Loucy (cell line): ENCODE data around the gene FRAS1.
"Not testable (repeated sequence)": the region's sequence is repeated elsewhere in the genome, so short reads cannot be mapped to it uniquely, and the experiment has no call there.

Experiments
- H2AFZ ChIP-seq: fragments of 200-600 bp; sonication (generic); 2 replicates; pipeline ENCODE4 v1.6.0; 2016; ENCODE audit warnings: antibody characterized with exemption, mild to moderate bottlenecking, low read length, moderate library complexity
- H3F3A ChIP-seq: fragments of 200-600 bp; 2 replicates; pipeline ENCODE4 v1.6.0; 2016; ENCODE audit warnings: antibody characterized with exemption, low read depth, mild to moderate bottlenecking
- H3K27me3 ChIP-seq: fragments of 200-600 bp; sonication (generic); 2 replicates; pipeline ENCODE4 v1.6.1; 2014; ENCODE audit warnings: low read length, mild to moderate bottlenecking; ENCODE audit not compliant: insufficient read depth, poor library complexity, severe bottlenecking
- H3K36me3 ChIP-seq: fragments of 200-600 bp; sonication (generic); 2 replicates; pipeline ENCODE4 v1.6.1; 2016; ENCODE audit warnings: low read length; ENCODE audit not compliant: insufficient read depth
- H3K4me1 ChIP-seq: fragments of 200-600 bp; sonication (generic); 2 replicates; pipeline ENCODE4 v1.5.1; 2014; ENCODE audit warnings: low read length, mild to moderate bottlenecking; ENCODE audit not compliant: insufficient read depth, poor library complexity, severe bottlenecking
- H3K4me2 ChIP-seq: fragments of 200-600 bp; sonication (generic); 2 replicates; pipeline ENCODE4 v1.6.0; 2014; ENCODE audit warnings: antibody characterized with exemption, low read length, low read depth, mild to moderate bottlenecking; ENCODE audit not compliant: poor library complexity, severe bottlenecking
- H3K4me3 ChIP-seq: fragments of 200-600 bp; sonication (generic); 2 replicates; pipeline ENCODE4 v1.5.1; 2014; ENCODE audit warnings: low read length, mild to moderate bottlenecking, mixed read lengths; ENCODE audit not compliant: poor library complexity, severe bottlenecking
- H3K79me2 ChIP-seq: fragments of 200-600 bp; sonication (generic); 2 replicates; pipeline ENCODE4 v1.6.1; 2014; ENCODE audit warnings: low read length; ENCODE audit not compliant: insufficient read depth
- H3K9ac ChIP-seq: fragments of 200-600 bp; sonication (generic); 2 replicates; pipeline ENCODE4 v1.6.0; 2014; ENCODE audit warnings: mild to moderate bottlenecking, low read depth, low read length, moderate library complexity; ENCODE audit not compliant: poor library complexity, severe bottlenecking
- H3K9me2 ChIP-seq: fragments of 200-600 bp; sonication (generic); replicated peaks from 2 replicates; pipeline ENCODE4 v1.6.1; 2016; ENCODE audit warnings: low read depth, low read length, mixed read lengths
- H3K9me3 ChIP-seq: fragments of 200-600 bp; sonication (generic); 2 replicates; pipeline ENCODE4 v1.6.1; 2014; ENCODE audit warnings: mild to moderate bottlenecking, antibody characterized with exemption, low read length, low read depth; ENCODE audit not compliant: insufficient read depth
- H4K20me1 ChIP-seq: fragments of 200-600 bp; sonication (generic); 2 replicates; pipeline ENCODE4 v1.6.0; 2014; ENCODE audit warnings: antibody characterized with exemption, low read length, mild to moderate bottlenecking; ENCODE audit not compliant: insufficient read depth, poor library complexity, severe bottlenecking
- CTCF ChIP-seq: fragments of 200-600 bp; sonication (generic); conservative IDR thresholded peaks from 2 replicates; pipeline ENCODE4 v1.5.1; 2014; ENCODE audit warnings: mild to moderate bottlenecking, antibody characterized with exemption, low read length
- EZH2phosphoT487 ChIP-seq: fragments of 200-600 bp; IDR thresholded peaks from 2 replicates; pipeline ENCODE4 v1.6.1; 2018; ENCODE audit warnings: antibody characterized with exemption, mild to moderate bottlenecking, moderate library complexity, borderline replicate concordance

Gene FRAS1, protein sequence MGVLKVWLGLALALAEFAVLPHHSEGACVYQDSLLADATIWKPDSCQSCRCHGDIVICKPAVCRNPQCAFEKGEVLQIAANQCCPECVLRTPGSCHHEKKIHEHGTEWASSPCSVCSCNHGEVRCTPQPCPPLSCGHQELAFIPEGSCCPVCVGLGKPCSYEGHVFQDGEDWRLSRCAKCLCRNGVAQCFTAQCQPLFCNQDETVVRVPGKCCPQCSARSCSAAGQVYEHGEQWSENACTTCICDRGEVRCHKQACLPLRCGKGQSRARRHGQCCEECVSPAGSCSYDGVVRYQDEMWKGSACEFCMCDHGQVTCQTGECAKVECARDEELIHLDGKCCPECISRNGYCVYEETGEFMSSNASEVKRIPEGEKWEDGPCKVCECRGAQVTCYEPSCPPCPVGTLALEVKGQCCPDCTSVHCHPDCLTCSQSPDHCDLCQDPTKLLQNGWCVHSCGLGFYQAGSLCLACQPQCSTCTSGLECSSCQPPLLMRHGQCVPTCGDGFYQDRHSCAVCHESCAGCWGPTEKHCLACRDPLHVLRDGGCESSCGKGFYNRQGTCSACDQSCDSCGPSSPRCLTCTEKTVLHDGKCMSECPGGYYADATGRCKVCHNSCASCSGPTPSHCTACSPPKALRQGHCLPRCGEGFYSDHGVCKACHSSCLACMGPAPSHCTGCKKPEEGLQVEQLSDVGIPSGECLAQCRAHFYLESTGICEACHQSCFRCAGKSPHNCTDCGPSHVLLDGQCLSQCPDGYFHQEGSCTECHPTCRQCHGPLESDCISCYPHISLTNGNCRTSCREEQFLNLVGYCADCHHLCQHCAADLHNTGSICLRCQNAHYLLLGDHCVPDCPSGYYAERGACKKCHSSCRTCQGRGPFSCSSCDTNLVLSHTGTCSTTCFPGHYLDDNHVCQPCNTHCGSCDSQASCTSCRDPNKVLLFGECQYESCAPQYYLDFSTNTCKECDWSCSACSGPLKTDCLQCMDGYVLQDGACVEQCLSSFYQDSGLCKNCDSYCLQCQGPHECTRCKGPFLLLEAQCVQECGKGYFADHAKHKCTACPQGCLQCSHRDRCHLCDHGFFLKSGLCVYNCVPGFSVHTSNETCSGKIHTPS (N-terminal part only)

GRCh38 chr4:78057135-78057599 lies at the start of gene FRAS1:
Gene FRAS1, plus strand, starts transcription at chr4:78057323. Its CDS starts 687 bp downstream, at chr4:78058010.
- peaks cover 6% of the 10 kb centered on the region for H3K4me1 ChIP-seq
- peak within 1 kb of the TSS; percentile 62 for H3K9ac ChIP-seq
- peak within 1 kb of the TSS; percentile 95 for H2AFZ ChIP-seq
- no peaks in the 10 kb centered on the region; the same call in 1 of the 2 replicates for H3F3A ChIP-seq
- no peaks in the 10 kb centered on the region for H3K79me2 ChIP-seq
- H3K9me2 ChIP-seq = no peaks in the 10 kb centered on the region
- H3K27me3 ChIP-seq = no peaks in the 10 kb centered on the region
- TF ChIP-seq CTCF (peak; percentile 46), EZH2phosphoT487 (no peak)
- no peaks in the 10 kb centered on the region for H3K9me3 ChIP-seq
- H3K4me3 ChIP-seq = peak within 1 kb of the TSS; percentile 83
- H3K4me2 ChIP-seq = peak within 1 kb of the TSS; percentile 90
- no peaks in the 10 kb centered on the region for H3K36me3 ChIP-seq
- H4K20me1 ChIP-seq = no peaks in the 10 kb centered on the region

GRCh38 chr4:78011003-78011402 lies 46.1 kb upstream of the FRAS1 start:
- not testable (repeated sequence) for H3K9me2 ChIP-seq, H3K27me3 ChIP-seq, H3K4me2 ChIP-seq, H3K36me3 ChIP-seq, H2AFZ ChIP-seq, H3F3A ChIP-seq, H3K4me3 ChIP-seq, H3K9ac ChIP-seq, H4K20me1 ChIP-seq, H3K4me1 ChIP-seq, H3K9me3 ChIP-seq, H3K79me2 ChIP-seq

DNA sequence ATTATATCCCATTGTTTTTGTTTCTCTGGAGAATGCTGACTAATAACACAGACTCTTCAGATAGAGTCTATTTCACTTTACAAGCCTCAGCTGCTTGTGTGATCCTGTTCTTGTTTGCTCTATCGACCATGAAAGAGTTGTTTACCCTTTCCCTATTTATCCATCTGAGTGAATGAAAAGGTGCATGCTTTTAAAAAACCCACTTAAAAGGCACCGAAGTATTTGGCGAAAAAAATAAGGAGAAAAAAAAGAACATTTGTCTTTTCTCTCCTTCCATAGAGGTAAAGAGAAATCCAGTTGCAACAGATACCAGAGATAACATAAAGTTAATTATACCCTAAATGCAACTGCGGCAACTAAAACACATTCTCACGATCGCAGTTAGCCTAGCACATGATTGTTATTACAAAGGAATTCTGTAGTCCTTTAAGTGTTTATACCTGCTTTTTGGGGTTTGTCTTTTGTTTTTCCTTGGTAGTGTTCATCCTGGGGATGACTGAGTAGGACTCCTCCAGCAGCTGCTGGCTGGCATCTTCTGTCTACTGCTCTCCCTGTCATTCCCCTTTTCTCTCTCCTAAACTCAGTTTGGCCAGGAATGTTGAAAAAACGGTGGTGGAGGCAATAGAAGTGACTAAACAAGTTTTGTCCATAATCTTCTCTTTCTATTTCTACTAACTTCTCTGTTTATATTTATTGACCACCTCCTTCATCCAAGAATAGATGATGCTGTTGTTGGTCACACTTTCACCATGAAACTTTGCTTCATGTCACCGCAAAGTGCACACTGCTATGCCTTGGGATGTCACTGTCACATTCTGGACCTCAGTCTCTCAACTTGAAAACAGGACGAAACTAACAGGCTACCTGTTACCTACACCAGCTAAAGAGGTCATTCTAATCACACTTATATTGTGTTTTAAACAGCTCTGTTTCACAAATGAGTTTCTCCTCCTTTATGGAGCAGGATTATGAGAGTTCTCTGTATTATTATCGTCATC lies 41.9 kb upstream of the FRAS1 start:
- no peaks in the 10 kb centered on the region for H3K79me2 ChIP-seq
- no peaks in the 10 kb centered on the region for H3K36me3 ChIP-seq
- H3K9me3 ChIP-seq = peaks cover 2% of the 10 kb centered on the region; the same call in 1 of the 2 replicates
- H3K4me2 ChIP-seq = no peak overlapping the region
- H3K4me3 ChIP-seq = no peak overlapping the region
- H4K20me1 ChIP-seq = no peaks in the 10 kb centered on the region
- no peaks in the 10 kb centered on the region for H3K4me1 ChIP-seq
- no peaks in the 10 kb centered on the region for H3K9me2 ChIP-seq
- no peaks in the 10 kb centered on the region for H3F3A ChIP-seq
- H3K27me3 ChIP-seq = no peaks in the 10 kb centered on the region
- no peak overlapping the region for H3K9ac ChIP-seq
- no peak for TF ChIP-seq CTCF
- no peak overlapping the region for H2AFZ ChIP-seq
